Keratinocyte (primary cell): ENCODE measurements around the gene EIF2A.
"Not testable (repeated sequence)": the region's sequence is repeated elsewhere in the genome, so short reads cannot be mapped to it uniquely, and the experiment has no call there.

Experiments
- CTCF ChIP-seq, 3 experiments: IDR thresholded peaks in 1 of 3; conservative IDR thresholded peaks in 1 of 3; optimal IDR thresholded peaks in 1 of 3; 2 replicates in 2 of 3; 3 replicates in 1 of 3; pipeline versions ENCODE3 to v1.5.1; 2011; ENCODE audit warnings: low read length in 3 of 3, mild to moderate bottlenecking in 3 of 3, moderate library complexity in 2 of 3, control low read depth in 1 of 3, inconsistent platforms in 1 of 3; ENCODE audit not compliant: insufficient read depth in 2 of 3; ENCODE audit errors: extremely low read depth in 1 of 3
- EZH2 ChIP-seq: IDR thresholded peaks from one replicate; pipeline ENCODE4 v1.6.1; 2012; ENCODE audit warnings: inconsistent platforms, mild to moderate bottlenecking, low read length, moderate library complexity

GRCh38 chr3:150600647-150601530, 54.3 kb downstream of the EIF2A start:
- not testable (repeated sequence) for TF ChIP-seq CTCF (optimal IDR thresholded peaks at IDR 0.05 in 1 of 3, IDR thresholded peaks at IDR 0.05 in 1 of 3, conservative IDR thresholded peaks at IDR 0.05 in 1 of 3; ENCODE audit: extremely low read depth in 1 of 3, insufficient read depth in 2 of 3, low read length in 3 of 3); EZH2
